ENCODE measurements around the gene SPOCK1. TPM values are rescaled to one million over a fixed set of nuclear protein-coding genes. Genes with fewer than 3 reads are reported as not detected.

SPOCK1 gene
- total RNA-seq, 1 donor = 54.8 TPM

GRCh38 chr5:137496919-137497318 lies 2.2 kb downstream of the SPOCK1 start:
- DNase-seq (ENCODE audit: low read depth) = peak; percentile 22
- TF ChIP-seq, protein P1, sequence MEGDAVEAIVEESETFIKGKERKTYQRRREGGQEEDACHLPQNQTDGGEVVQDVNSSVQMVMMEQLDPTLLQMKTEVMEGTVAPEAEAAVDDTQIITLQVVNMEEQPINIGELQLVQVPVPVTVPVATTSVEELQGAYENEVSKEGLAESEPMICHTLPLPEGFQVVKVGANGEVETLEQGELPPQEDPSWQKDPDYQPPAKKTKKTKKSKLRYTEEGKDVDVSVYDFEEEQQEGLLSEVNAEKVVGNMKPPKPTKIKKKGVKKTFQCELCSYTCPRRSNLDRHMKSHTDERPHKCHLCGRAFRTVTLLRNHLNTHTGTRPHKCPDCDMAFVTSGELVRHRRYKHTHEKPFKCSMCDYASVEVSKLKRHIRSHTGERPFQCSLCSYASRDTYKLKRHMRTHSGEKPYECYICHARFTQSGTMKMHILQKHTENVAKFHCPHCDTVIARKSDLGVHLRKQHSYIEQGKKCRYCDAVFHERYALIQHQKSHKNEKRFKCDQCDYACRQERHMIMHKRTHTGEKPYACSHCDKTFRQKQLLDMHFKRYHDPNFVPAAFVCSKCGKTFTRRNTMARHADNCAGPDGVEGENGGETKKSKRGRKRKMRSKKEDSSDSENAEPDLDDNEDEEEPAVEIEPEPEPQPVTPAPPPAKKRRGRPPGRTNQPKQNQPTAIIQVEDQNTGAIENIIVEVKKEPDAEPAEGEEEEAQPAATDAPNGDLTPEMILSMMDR (IDR thresholded peaks at IDR 0.05; ENCODE audit: insufficient read depth, low read depth, low read length) = no peak
- H3K4me3 ChIP-seq (ENCODE audit: low read depth, low read length) = no peak overlapping the region

- TF ChIP-seq, protein P1 (IDR thresholded peaks at IDR 0.05; ENCODE audit: insufficient read depth, low read depth, low read length) = no peak
- peak; percentile 81 for DNase-seq (ENCODE audit: low read depth)
- H3K4me3 ChIP-seq (ENCODE audit: low read depth, low read length) = no peak overlapping the region
These were observed 6.8 kb downstream of the SPOCK1 start for GRCh38 chr5:137492331-137492730.

GRCh38 chr5:137491121-137491520 lies 8.0 kb downstream of the SPOCK1 start:
- TF ChIP-seq, protein P1 (IDR thresholded peaks at IDR 0.05; ENCODE audit: insufficient read depth, low read depth, low read length) = no peak
- H3K4me3 ChIP-seq (ENCODE audit: low read depth, low read length) = no peak overlapping the region
- DNase-seq (ENCODE audit: low read depth) = peak; percentile 2

DNA sequence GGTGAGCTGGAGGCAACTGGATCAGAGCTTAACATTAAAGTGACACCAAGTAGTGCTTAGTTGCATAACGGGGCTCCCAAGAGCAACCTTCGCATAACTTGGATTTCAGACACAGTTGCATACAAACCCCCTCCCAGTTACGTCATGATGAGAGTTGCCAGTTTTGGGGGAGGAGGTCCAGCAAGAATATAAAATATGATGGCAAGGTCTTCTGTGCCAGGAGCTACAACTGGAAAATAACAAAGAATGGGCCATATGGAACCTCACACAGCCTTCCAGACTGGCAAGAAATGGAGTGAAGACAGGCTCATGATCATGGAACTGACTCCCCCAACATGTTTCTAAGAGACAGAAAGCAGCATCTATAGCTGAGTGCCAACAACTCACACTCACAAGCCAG lies 8.5 kb downstream of the SPOCK1 start:
- DNase-seq (ENCODE audit: low read depth) = no peak
- TF ChIP-seq, protein P1 (IDR thresholded peaks at IDR 0.05; ENCODE audit: insufficient read depth, low read depth, low read length) = no peak
- H3K4me3 ChIP-seq (ENCODE audit: low read depth, low read length) = no peak overlapping the region

GRCh38 chr5:137488974-137489373 lies 10.2 kb downstream of the SPOCK1 start:
- no peak for DNase-seq (ENCODE audit: low read depth)
- TF ChIP-seq, protein P1 (IDR thresholded peaks at IDR 0.05; ENCODE audit: insufficient read depth, low read depth, low read length) = no peak
- no peak overlapping the region for H3K4me3 ChIP-seq (ENCODE audit: low read depth, low read length)

- no peak for DNase-seq (ENCODE audit: low read depth)
- H3K4me3 ChIP-seq (ENCODE audit: low read depth, low read length) = no peak overlapping the region
- TF ChIP-seq, protein P1 (IDR thresholded peaks at IDR 0.05; ENCODE audit: insufficient read depth, low read depth, low read length) = no peak
These were observed 10.6 kb downstream of the SPOCK1 start for GRCh38 chr5:137488516-137488915.

DNA sequence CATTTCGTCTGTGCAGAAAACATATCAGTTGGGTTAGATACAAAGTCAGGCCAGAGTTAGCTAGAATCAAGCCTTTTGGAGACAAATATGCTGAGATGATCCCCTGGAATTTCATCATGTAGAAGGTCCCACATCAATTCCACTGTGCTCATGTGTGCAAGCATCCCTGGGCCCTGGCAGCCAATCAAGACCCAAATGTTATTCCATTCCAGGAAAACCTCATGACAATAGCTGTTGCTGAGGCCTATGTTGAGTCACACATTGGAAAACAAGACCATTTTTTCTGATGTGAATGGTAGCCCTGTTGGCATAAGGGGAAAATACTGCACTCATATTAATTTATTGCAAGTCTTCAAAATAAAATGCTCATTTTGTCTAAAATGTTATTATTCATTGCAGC lies 11.5 kb downstream of the SPOCK1 start:
- TF ChIP-seq, protein P1 (IDR thresholded peaks at IDR 0.05; ENCODE audit: insufficient read depth, low read depth, low read length) = no peak
- no peak overlapping the region for H3K4me3 ChIP-seq (ENCODE audit: low read depth, low read length)
- DNase-seq (ENCODE audit: low read depth) = peak; percentile 45

Measured in fibroblast of villous mesenchyme (primary cell).